SKM-1 (cell line): ENCODE measurements around the gene MECP2.

Source experiments
- DNase-seq: peaks from one replicate; lab custom pipeline; 2025; ENCODE audit not compliant: unreplicated experiment; lab: John Stamatoyannopoulos, UW

The MECP2 gene

DNA sequence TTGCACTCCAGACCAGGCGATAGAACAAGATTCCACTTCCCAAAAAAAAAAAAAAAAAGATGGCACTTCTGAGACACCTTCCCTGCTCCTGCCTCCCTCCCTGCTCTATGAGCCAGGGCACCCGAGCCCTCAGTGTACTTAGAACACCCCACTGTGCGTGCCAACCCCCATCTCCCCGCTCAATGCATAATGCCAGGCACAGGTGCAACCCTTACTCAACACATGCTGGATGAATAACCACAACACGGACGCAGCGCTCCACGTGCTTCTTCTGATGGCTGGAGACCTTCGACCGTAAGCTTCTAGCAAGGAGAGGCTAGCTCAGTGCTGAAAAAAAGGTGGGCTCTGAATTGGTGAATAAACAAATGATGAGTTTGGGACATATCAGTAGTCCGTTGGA, 57.9 kb downstream of the MECP2 start:
- no peak for DNase-seq

DNA sequence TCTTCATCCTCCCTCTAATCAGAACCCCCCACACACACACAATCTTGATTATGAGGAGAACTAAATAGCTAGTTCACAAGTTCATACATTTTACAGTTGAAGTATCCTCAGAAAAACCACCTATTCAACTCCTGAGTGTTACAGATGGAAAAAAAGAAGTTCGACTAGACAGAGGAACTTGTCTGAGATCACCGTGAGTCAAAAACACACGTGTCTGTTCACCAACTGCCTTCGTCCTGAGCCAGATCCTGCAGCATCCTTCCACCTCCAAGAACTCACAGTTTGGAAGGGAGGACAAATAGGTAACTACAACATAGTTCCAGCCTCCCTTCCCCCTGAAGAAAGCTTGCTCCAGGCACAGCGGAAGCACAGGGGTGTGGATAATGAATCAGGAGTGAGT, 58.9 kb downstream of the MECP2 start:
- no peak for DNase-seq

- no peak for DNase-seq
Measured at GRCh38 chrX:154037754-154038153, 59.8 kb downstream of the MECP2 start.

GRCh38 chrX:154036513-154036912, 61.0 kb downstream of the MECP2 start:
- DNase-seq: no peak

- no peak for DNase-seq
Measured at GRCh38 chrX:154033848-154034247, 63.7 kb downstream of the MECP2 start.

DNA sequence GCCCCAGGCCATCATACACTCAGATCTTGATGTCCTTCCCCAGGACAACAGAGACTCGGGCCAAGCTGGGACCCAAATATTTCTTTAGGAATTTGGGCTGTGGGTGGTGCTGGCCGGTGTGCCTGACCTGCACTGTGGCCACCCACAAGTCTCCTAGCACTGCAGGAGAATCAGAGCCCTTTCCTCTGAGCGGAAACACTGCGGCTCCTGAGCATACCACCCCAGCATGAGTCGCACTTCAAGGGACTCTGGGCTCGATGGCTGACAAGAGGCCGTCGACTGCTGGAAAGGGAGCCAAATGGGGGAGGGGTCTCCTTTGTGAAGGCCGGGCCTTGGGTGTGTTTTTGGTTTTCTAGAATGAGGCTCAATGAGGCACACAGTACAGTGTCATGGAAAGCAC, 64.9 kb downstream of the MECP2 start:
- no peak for DNase-seq

DNA sequence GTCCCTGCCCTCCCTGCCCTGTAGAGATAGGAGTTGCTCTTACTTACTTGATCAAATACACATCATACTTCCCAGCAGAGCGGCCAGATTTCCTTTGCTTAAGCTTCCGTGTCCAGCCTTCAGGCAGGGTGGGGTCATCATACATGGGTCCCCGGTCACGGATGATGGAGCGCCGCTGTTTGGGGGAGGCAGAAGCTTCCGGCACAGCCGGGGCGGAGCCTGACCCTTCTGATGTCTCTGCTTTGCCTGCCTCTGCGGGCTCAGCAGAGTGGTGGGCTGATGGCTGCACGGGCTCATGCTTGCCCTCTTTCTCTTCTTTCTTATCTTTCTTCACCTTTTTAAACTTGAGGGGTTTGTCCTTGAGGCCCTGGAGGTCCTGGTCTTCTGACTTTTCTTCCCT, 65.4 kb downstream of the MECP2 start:
- DNase-seq: no peak

- no peak for DNase-seq
Measured at GRCh38 chrX:154030715-154031305, 66.7 kb downstream of the MECP2 start.

DNA sequence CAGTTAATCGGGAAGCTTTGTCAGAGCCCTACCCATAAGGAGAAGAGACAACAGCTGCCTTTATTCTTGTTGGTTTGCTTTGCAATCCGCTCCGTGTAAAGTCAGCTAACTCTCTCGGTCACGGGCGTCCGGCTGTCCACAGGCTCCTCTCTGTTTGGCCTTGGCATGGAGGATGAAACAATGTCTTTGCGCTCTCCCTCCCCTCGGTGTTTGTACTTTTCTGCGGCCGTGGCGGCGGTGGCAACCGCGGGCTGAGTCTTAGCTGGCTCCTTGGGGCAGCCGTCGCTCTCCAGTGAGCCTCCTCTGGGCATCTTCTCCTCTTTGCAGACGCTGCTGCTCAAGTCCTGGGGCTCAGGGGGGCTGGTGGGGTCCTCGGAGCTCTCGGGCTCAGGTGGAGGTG, 67.3 kb downstream of the MECP2 start:
- DNase-seq: no peak

- DNase-seq: no peak
Measured at GRCh38 chrX:154029439-154029838, 68.1 kb downstream of the MECP2 start.

GRCh38 chrX:154028502-154029184, 68.9 kb downstream of the MECP2 start:
- DNase-seq: no peak

GRCh38 chrX:154027986-154028385, 69.5 kb downstream of the MECP2 start:
- no peak for DNase-seq

DNA sequence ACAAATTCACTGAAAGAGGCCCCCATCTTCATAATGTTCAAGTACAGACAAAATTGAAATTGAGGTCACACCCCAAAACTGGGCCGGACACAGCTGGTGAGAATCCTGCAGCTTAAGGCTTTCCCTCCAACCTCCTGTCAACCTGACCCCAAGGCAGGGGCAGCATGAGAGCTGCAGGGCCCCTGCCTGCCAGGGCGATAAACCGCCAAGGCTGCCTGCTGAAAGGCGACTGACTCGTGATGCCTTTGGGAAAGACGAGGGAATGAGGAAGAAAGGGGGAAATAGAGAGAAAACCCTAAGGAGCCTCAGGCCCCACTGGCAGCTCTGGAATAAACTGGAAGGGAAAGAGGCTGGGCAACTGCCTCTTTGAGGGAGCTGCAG, 70.5 kb downstream of the MECP2 start:
- no peak for DNase-seq

GRCh38 chrX:154026136-154027021, 71.1 kb downstream of the MECP2 start:
- DNase-seq: no peak

DNA sequence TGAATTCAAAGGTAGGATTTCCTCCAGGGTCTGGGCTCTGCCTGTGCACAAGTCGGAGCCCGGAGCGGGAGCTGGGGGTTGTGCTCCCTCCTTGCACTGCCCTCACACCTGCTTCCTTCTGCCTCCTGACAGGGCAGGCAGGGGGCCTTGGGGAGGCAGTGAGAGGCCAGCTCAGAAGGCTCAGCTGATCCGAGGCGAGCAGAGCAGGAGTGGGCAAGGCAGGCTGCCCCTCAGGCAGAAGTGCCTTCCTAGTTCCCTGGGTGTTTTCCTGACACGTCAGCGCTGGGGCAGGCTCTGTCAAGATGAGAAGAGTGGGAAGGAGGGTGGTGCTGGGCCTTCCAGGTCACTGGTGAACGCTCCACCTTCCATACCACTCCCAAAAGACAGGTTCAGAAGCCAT, 72.3 kb downstream of the MECP2 start:
- DNase-seq: no peak

- DNase-seq: no peak
Measured at GRCh38 chrX:154024271-154024670, 73.2 kb downstream of the MECP2 start.

- no peak for DNase-seq
Measured at GRCh38 chrX:154023276-154024000, 74.1 kb downstream of the MECP2 start.

GRCh38 chrX:154022108-154022507, 75.4 kb downstream of the MECP2 start:
- no peak for DNase-seq

GRCh38 chrX:154021131-154021611, 76.3 kb downstream of the MECP2 start:
- DNase-seq: no peak

- no peak for DNase-seq
Measured at GRCh38 chrX:154020536-154021115, 76.9 kb downstream of the MECP2 start.
